Neural cell (in vitro differentiated cells): Measurements from ENCODE around the gene RBP4. TPM values are rescaled to one million over a fixed set of nuclear protein-coding genes. Genes with fewer than 3 reads are reported as not detected.
"Not testable (repeated sequence)": the region's sequence is repeated elsewhere in the genome, so short reads cannot be mapped to it uniquely, and the experiment has no call there.

ENCODE experiments used
- H2AFZ ChIP-seq: fragments of 200-600, 300-800 bp; sonication (generic), shearing (Covaris generic); 2 replicates; pipeline ENCODE4 v1.6.0; 2014; ENCODE audit warnings: low read depth, mild to moderate bottlenecking, antibody characterized with exemption, low read length, moderate library complexity
- H3F3A ChIP-seq: fragments of 200-600 bp; shearing (Covaris generic); 2 replicates; pipeline ENCODE4 v1.6.1; 2016; ENCODE audit warnings: mild to moderate bottlenecking, moderate library complexity, mixed read lengths, antibody characterized with exemption, low read length; ENCODE audit not compliant: insufficient read depth, poor library complexity, severe bottlenecking
- H3K27ac ChIP-seq: fragments of 200-600, 300-800 bp; sonication (generic), shearing (Covaris generic); 2 replicates; pipeline ENCODE4 v1.5.1; 2014; ENCODE audit warnings: mild to moderate bottlenecking, low read length, moderate library complexity
- H3K27me3 ChIP-seq: fragments of 300-800, 200-600 bp; sonication (generic), shearing (Covaris generic); 2 replicates; pipeline ENCODE4 v1.6.0; 2014; ENCODE audit warnings: mild to moderate bottlenecking, low read depth, low read length, moderate library complexity; ENCODE audit not compliant: insufficient read depth
- H3K36me3 ChIP-seq: fragments of 300-800, 200-600 bp; sonication (generic), shearing (Covaris generic); 2 replicates; pipeline ENCODE4 v1.5.1; 2014; ENCODE audit warnings: mild to moderate bottlenecking, antibody characterized with exemption, low read length, moderate library complexity; ENCODE audit not compliant: insufficient read depth
- H3K4me2 ChIP-seq: fragments of 300-800, 200-600 bp; sonication (generic), shearing (Covaris generic); 2 replicates; pipeline ENCODE4 v1.6.0; 2014; ENCODE audit warnings: mild to moderate bottlenecking, low read length
- H3K4me3 ChIP-seq: fragments of 300-800, 200-600 bp; sonication (generic), shearing (Covaris generic); 2 replicates; pipeline ENCODE4 v1.5.1; 2014; ENCODE audit warnings: mild to moderate bottlenecking, low read length, moderate library complexity
- H3K79me2 ChIP-seq: fragments of 200-600 bp; shearing (Covaris generic); replicated peaks from 2 replicates; pipeline ENCODE4 v1.6.0; 2014; ENCODE audit warnings: mild to moderate bottlenecking, low read length, moderate library complexity; ENCODE audit not compliant: insufficient read depth
- H3K9ac ChIP-seq: fragments of 300-800, 200-600 bp; sonication (generic), shearing (Covaris generic); 2 replicates; pipeline ENCODE4 v1.6.1; 2016; ENCODE audit warnings: mild to moderate bottlenecking, low read length, mixed read lengths
- H3K9me2 ChIP-seq: fragments of 200-600 bp; shearing (Covaris generic); 2 replicates; pipeline ENCODE4 v1.6.1; 2016; ENCODE audit warnings: mild to moderate bottlenecking, low read length, mixed read lengths; ENCODE audit not compliant: insufficient read depth
- H3K9me3 ChIP-seq: fragments of 200-600, 300-800 bp; sonication (generic), shearing (Covaris generic); 2 replicates; pipeline ENCODE4 v1.6.1; 2016; ENCODE audit warnings: mild to moderate bottlenecking, mixed run types, low read length, moderate library complexity, mixed read lengths
- H4K20me1 ChIP-seq: fragments of 200-600 bp; shearing (Covaris generic); 2 replicates; pipeline ENCODE4 v1.6.1; 2016; ENCODE audit warnings: mild to moderate bottlenecking, mixed run types; ENCODE audit not compliant: insufficient read depth
- EP300 ChIP-seq: fragments of 450-650 bp; conservative IDR thresholded peaks from 2 replicates; pipeline ENCODE4 v1.6.1; 2014; ENCODE audit warnings: antibody characterized with exemption, mild to moderate bottlenecking, moderate library complexity; ENCODE audit not compliant: poor library complexity, severe bottlenecking
- EZH2 ChIP-seq: fragments of 200-600, 300-800 bp; shearing (Covaris generic), sonication (generic); IDR thresholded peaks from 2 replicates; pipeline ENCODE4 v1.6.1; 2014; ENCODE audit warnings: antibody characterized with exemption, low read length, borderline replicate concordance, mild to moderate bottlenecking; ENCODE audit not compliant: insufficient read depth, poor library complexity, severe bottlenecking
- MXI1 ChIP-seq: fragments of 450-650 bp; conservative IDR thresholded peaks from 2 replicates; pipeline ENCODE4 v1.6.1; 2014; ENCODE audit warnings: antibody characterized with exemption, mild to moderate bottlenecking; ENCODE audit not compliant: poor library complexity, severe bottlenecking
- POLR2AphosphoS5 ChIP-seq: IDR thresholded peaks from 2 replicates; pipeline ENCODE4 v1.6.1; 2012
- RAD21 ChIP-seq: fragments of 450-650 bp; conservative IDR thresholded peaks from 2 replicates; pipeline ENCODE4 v1.6.1; 2014; ENCODE audit warnings: antibody characterized with exemption, mild to moderate bottlenecking, moderate library complexity
- REST ChIP-seq: IDR thresholded peaks from 2 replicates; pipeline ENCODE4 v1.6.1; 2012; ENCODE audit warnings: borderline replicate concordance
- SMC3 ChIP-seq: fragments of 450-650 bp; conservative IDR thresholded peaks from 2 replicates; pipeline ENCODE4 v1.6.1; 2014; ENCODE audit warnings: antibody characterized with exemption, mild to moderate bottlenecking, moderate library complexity; ENCODE audit not compliant: poor library complexity
- TAF1 ChIP-seq: IDR thresholded peaks from 2 replicates; pipeline ENCODE4 v1.6.1; 2012; ENCODE audit warnings: low read depth
- polyA plus RNA-seq: library from polyadenylated mRNA; depleted of rRNA; stranded (reverse); fragments of >200 nt; gene quantifications from 2 replicates; pipeline ENCODE4 v1.2.3, GENCODE V29; 2014
- TF ChIP-seq, protein P1 (sequence below): fragments of 450-650 bp; IDR thresholded peaks from 2 replicates; pipeline ENCODE4 v1.5.1; 2014; ENCODE audit warnings: antibody characterized with exemption, mild to moderate bottlenecking, moderate library complexity; ENCODE audit not compliant: poor library complexity, severe bottlenecking

The RBP4 gene
- polyA plus RNA-seq, 1 donor from 2014 or later: 0.73 TPM

DNA sequence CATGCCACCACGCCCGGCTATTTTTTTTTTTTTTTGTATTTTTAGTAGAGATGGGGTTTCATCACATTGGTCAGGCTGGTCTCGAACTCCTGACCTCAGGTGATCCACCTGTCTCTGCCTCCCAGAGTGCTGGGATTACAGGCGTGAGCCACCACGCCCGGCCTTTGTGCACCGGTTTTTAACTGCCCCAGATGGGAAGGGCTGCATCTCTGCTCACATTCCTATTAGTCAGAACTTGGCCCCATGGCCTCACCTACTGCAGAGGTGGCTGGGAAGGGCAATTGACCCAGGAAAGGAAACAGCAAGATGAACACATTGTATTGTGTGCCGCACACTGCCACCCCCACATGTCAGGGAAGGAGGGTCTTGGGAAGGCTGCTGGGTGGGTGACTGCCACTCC lies 54.0 kb downstream of the RBP4 start:
- H3K9me3 ChIP-seq, H3K36me3 ChIP-seq, H2AFZ ChIP-seq, H3K9me2 ChIP-seq, H3K27me3 ChIP-seq, H3K4me2 ChIP-seq, H3K9ac ChIP-seq, H4K20me1 ChIP-seq, H3K4me3 ChIP-seq, H3K79me2 ChIP-seq, H3K27ac ChIP-seq, H3F3A ChIP-seq: not testable (repeated sequence)

DNA sequence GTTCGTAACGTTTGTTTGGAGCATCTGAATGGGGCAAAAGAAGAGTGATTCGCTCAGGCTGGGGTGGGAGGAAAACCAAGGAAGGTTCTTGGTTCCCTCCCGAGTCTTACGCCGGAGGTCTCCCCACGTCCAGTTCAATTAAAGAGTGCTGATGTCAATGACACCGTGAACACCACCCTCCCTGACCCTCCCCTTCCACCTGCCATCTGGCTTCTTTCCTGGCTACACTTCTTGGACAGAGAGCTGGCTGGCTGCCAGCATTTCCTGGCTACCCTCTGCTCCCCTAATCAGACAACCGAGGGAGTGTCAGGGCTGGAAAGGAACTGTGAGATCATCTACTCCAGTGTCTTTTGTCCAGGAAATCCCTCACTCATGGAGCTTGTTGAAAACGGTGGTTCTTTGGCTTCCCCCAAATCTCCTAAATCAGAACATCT lies 58.7 kb downstream of the RBP4 start:
- Histone ChIP-seq H3F3A (no peaks in the 10 kb centered on the region), H3K27ac (no peak overlapping the region), H2AFZ (no peak overlapping the region), H3K4me2 (no peak overlapping the region), H3K27me3 (no peaks in the 10 kb centered on the region), H3K9me3 (no peaks in the 10 kb centered on the region), H3K79me2 (no peaks in the 10 kb centered on the region), H3K4me3 (no peak overlapping the region), H3K9me2 (no peaks in the 10 kb centered on the region), H3K36me3 (no peaks in the 10 kb centered on the region), H3K9ac (no peak overlapping the region), H4K20me1 (no peaks in the 10 kb centered on the region)
- TF ChIP-seq TAF1 (no peak), EZH2 (no peak), MXI1 (no peak), EP300 (no peak), RAD21 (no peak), POLR2AphosphoS5 (no peak), REST (no peak), SMC3 (no peak)
- TF ChIP-seq, protein P1, sequence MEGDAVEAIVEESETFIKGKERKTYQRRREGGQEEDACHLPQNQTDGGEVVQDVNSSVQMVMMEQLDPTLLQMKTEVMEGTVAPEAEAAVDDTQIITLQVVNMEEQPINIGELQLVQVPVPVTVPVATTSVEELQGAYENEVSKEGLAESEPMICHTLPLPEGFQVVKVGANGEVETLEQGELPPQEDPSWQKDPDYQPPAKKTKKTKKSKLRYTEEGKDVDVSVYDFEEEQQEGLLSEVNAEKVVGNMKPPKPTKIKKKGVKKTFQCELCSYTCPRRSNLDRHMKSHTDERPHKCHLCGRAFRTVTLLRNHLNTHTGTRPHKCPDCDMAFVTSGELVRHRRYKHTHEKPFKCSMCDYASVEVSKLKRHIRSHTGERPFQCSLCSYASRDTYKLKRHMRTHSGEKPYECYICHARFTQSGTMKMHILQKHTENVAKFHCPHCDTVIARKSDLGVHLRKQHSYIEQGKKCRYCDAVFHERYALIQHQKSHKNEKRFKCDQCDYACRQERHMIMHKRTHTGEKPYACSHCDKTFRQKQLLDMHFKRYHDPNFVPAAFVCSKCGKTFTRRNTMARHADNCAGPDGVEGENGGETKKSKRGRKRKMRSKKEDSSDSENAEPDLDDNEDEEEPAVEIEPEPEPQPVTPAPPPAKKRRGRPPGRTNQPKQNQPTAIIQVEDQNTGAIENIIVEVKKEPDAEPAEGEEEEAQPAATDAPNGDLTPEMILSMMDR: no peak

Other genes starting within 250 kb of the RBP4 start
- 0.47 TPM in 1 of 2 replicates, not detected in the other for gene MYOF, start 118.9 kb downstream of the RBP4 start, polyA plus RNA-seq
- 0.16 and 0.67 TPM in 2 replicates for gene CEP55, start 104.6 kb downstream of the RBP4 start, polyA plus RNA-seq
- not detected in 2 replicates for gene FFAR4, start 34.6 kb downstream of the RBP4 start, polyA plus RNA-seq
- not detected in 2 replicates for gene PDE6C, start 11.3 kb upstream of the RBP4 start, polyA plus RNA-seq
- 15.7 and 22.8 TPM in 2 replicates for gene FRA10AC1, start 101.4 kb upstream of the RBP4 start, polyA plus RNA-seq
- 2.1 and 2.5 TPM in 2 replicates for gene LGI1, start 156.7 kb upstream of the RBP4 start, polyA plus RNA-seq